Measurements from ENCODE around the gene CPNE5. TPM values are rescaled to one million over a fixed set of nuclear protein-coding genes. Genes with fewer than 3 reads are reported as not detected.

CPNE5 gene
- total RNA-seq, 2 experiments from 2014 or later, result 0.99 to 1.3 TPM

DNA sequence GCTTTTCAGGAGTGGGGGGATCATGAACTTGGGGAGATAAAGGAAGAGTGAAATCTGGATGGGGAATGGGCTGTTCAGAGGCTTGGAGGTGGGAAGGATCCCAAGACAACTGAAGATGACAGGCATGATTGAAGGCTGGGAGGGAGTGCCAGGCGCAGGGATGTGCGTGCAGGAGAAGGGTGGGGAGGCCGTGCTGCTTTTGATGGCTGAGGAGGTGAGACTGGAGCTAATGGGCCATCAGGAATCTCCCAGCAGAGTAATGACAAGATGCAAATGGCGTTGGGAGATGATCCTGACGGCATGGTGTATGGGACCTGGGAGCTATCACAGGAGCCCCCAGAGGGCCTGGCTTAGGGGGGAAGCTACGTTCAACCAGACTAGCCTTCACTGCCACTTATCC lies 1.6 kb downstream of the CPNE5 start:
- H3K27ac Mint-ChIP-seq, result no peak overlapping the region
- H3K9me3 Mint-ChIP-seq, result no peaks in the 10 kb centered on the region
- H3K4me1 Mint-ChIP-seq, result peaks cover 9% of the 10 kb centered on the region
- no peaks in the 10 kb centered on the region for H3K36me3 Mint-ChIP-seq
- peaks cover 48% of the 10 kb centered on the region for H3K27me3 Mint-ChIP-seq
- ATAC-seq (ENCODE audit: low read depth) (no peak), DNase-seq (no peak)
- H3K4me3 Mint-ChIP-seq, result no peak overlapping the region
- POLR2A ChIA-PET, result no interaction called here

DNA sequence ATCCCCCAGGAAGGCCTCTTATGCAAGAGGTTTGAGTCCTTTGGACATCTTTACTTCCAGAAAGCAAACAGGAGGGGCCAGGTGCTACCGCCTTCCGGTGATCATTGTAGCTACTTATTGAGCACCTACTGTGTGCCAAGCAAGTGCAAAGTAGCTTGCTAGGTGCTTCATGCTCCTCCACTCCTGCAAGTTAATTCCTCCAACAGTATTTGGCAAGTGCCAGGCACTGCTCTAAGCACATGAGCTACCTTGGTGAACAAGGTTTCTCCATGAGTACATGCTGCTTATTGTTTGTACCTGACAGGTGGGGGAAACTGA lies 2.3 kb downstream of the CPNE5 start:
- H3K27ac Mint-ChIP-seq, result no peak overlapping the region
- H3K4me1 Mint-ChIP-seq, result peaks cover 9% of the 10 kb centered on the region
- no peak overlapping the region for H3K4me3 Mint-ChIP-seq
- no peaks in the 10 kb centered on the region for H3K36me3 Mint-ChIP-seq
- no peaks in the 10 kb centered on the region for H3K9me3 Mint-ChIP-seq
- POLR2A ChIA-PET, result no interaction called here
- H3K27me3 Mint-ChIP-seq, result peaks cover 48% of the 10 kb centered on the region
- ATAC-seq (ENCODE audit: low read depth) (no peak), DNase-seq (no peak)

DNA sequence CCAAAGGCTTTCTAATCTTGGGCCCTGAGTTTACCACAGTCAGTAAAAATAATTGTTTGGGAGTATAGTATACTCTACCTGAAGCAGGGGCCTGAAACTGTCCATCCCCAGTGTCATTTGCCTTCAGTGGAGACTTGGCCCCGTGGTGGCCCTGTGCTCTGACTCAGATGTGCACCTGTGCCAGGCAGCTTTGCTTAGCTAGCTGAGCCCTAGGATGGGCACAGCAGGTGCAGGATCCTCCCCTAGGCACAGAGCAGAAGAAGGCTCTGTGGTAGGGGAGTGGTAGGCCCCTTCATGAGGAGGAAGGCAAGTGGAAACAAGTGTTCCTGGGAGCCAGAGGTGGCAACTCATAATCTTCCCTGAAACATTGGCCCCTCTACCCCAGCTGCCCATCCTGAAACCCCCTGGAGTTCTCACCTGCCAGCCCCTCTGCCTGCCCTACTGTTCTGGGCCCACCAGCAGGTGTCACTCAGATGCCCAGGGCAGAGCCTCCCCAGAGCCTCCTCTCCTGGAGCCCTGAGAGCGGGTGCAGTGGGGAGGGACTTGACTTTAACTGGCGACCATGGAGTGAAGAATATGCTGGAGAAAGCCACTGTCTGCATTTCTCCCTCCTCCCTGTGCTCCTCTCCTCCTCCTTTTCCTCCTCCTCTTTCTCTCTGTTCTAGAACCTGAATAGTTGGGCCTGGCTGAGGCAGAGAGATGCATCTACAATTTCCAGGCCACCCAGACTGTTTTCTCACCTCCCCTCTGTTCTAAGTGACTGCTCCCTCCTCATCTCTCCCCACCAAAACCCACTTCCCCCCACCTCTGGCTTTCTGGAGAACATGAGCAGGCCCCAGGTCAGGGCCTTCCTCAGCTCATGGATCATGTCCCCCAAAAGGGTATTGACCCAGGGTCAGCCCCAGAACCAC lies 2.9 kb downstream of the CPNE5 start:
- DNase-seq, result no peak
- peaks cover 48% of the 10 kb centered on the region for H3K27me3 Mint-ChIP-seq
- H3K4me1 Mint-ChIP-seq, result peaks cover 9% of the 10 kb centered on the region
- POLR2A ChIA-PET, result interaction anchor here (0.7 kb wide), 2 partner anchors 172 to 862 kb away, joined by 3 read pairs; no protein-coding TSS in a partner anchor
- no peak for ATAC-seq (ENCODE audit: low read depth)
- no peak overlapping the region for H3K4me3 Mint-ChIP-seq
- no peak overlapping the region for H3K27ac Mint-ChIP-seq
- H3K9me3 Mint-ChIP-seq, result no peaks in the 10 kb centered on the region
- H3K36me3 Mint-ChIP-seq, result no peaks in the 10 kb centered on the region

DNA sequence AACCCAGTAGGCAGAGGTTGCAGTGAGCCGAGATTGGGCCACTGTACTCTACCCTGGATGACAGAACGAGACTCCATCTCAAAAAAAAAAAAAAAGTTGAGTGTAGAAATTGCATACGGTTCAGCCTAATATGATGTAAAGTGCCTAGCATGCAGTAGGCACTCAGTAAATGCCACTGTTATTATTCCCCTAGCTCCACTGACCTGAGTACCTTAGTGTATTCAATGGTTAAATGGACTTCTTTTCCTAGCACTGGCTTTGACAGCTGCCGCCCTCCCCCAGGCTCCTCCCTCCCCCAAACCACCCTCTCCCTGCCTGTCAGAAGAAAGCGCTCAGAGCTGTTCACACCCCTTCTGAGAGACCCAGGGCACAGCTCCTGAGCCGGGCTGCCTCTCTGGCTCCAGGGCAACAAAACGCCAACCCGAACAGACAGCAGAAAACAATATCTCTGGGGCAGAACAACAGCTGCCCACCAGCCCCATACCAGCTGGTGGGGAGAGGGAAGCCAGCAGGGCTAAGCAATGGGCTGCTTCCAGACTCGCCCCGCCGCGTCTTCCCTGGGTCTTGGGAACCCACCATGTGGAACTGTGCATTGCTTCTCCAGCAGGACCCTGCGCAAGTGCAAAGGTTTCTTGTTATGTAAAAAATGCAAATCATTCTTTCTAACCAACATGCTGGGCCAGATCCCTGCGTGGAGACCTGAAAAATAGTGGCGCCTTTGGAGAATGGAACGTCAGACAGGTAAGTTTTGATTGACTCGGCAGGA lies 4.5 kb downstream of the CPNE5 start:
- no peaks in the 10 kb centered on the region for H3K36me3 Mint-ChIP-seq
- no peak overlapping the region for H3K4me3 Mint-ChIP-seq
- peaks cover 35% of the 10 kb centered on the region for H3K27me3 Mint-ChIP-seq
- DNase-seq (no peak), ATAC-seq (ENCODE audit: low read depth) (no peak)
- peaks cover 8% of the 10 kb centered on the region for H3K4me1 Mint-ChIP-seq
- no peaks in the 10 kb centered on the region for H3K9me3 Mint-ChIP-seq
- POLR2A ChIA-PET, result no interaction called here
- H3K27ac Mint-ChIP-seq, result no peak overlapping the region

DNA sequence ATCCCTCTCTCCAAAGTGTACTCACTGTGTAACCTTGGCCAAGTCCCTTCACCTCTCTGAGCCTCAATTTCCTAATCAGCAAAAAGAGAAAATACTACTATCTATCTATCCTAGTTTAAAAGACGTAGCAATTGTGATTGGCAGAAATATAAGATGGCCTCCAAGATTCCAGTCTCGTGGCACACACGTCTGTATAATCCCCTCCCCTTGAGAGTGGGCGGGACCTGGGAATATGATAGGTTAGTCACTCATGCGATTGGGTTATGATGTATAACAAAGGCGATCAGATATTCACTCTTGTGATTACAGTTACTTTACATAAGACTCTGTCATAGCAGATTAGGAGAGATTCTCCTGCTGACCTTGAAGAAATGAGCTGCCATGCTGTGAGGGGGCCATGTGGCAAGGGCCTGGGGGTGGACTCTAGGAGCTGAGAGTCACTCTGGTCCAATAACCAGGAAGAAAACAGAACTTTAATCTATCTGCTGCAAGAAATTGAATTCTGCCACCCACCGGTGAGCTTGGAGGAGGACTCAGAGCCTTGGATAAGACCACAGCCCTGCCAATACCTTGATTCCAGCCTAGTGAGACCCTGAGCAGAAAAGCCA lies 6.0 kb downstream of the CPNE5 start:
- no peak overlapping the region for H3K4me3 Mint-ChIP-seq
- no peak overlapping the region for H3K27ac Mint-ChIP-seq
- no peaks in the 10 kb centered on the region for H3K36me3 Mint-ChIP-seq
- no peaks in the 10 kb centered on the region for H3K9me3 Mint-ChIP-seq
- POLR2A ChIA-PET, result no interaction called here
- H3K4me1 Mint-ChIP-seq, result peaks cover 6% of the 10 kb centered on the region
- peaks cover 30% of the 10 kb centered on the region for H3K27me3 Mint-ChIP-seq
- DNase-seq (no peak), ATAC-seq (ENCODE audit: low read depth) (no peak)

DNA sequence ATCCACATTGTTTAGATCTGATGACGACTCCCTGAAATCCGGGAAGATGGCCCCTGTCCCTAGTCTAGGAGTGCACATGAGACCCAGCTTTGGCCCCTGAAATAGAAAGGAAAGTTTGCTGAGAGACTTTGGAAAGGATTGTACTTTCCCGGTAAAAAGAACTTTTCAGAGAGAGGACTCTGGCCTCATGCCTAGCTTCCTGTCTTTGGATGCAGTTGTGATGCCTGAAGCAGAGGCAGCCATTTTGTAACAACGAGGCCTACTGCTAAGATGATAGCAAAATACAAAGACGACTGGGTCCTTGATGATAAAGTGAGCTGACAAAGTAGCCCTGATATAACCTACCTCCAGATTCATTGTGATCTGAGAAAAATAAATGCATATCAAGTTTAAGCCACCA lies 6.9 kb downstream of the CPNE5 start:
- DNase-seq, result no peak
- H3K4me1 Mint-ChIP-seq, result peaks cover 8% of the 10 kb centered on the region
- peaks cover 21% of the 10 kb centered on the region for H3K27me3 Mint-ChIP-seq
- no peaks in the 10 kb centered on the region for H3K9me3 Mint-ChIP-seq
- POLR2A ChIA-PET, result no interaction called here
- H3K4me3 Mint-ChIP-seq, result no peak overlapping the region
- ATAC-seq (ENCODE audit: low read depth), result no peak
- H3K36me3 Mint-ChIP-seq, result no peaks in the 10 kb centered on the region
- H3K27ac Mint-ChIP-seq, result no peak overlapping the region

DNA sequence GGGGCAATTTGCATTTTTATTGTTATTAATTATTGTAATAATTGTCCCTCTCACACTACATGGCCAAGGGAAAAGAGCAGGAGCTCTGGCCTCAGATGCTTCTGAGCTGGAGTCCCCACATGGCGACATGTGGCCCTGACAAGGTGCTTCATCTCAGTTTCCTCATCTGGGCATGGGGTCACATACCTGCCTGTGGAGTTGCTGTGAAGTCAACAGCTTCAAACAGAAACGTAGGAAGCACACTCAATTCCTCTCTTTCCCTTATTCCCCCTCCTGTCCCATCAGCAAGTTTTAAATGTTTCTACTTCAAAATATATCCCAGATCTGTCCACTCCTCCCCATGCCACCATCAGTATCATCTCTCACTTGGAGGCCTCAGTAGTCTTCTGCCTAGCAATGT lies 8.7 kb downstream of the CPNE5 start:
- Mint-ChIP-seq H3K36me3 (no peaks in the 10 kb centered on the region), H3K4me1 (peaks cover 4% of the 10 kb centered on the region), H3K9me3 (no peaks in the 10 kb centered on the region), H3K4me3 (no peak overlapping the region), H3K27ac (no peak overlapping the region), H3K27me3 (peaks cover 11% of the 10 kb centered on the region)
- DNase-seq, result no peak
- POLR2A ChIA-PET, result no interaction called here
- no peak for ATAC-seq (ENCODE audit: low read depth)

DNA sequence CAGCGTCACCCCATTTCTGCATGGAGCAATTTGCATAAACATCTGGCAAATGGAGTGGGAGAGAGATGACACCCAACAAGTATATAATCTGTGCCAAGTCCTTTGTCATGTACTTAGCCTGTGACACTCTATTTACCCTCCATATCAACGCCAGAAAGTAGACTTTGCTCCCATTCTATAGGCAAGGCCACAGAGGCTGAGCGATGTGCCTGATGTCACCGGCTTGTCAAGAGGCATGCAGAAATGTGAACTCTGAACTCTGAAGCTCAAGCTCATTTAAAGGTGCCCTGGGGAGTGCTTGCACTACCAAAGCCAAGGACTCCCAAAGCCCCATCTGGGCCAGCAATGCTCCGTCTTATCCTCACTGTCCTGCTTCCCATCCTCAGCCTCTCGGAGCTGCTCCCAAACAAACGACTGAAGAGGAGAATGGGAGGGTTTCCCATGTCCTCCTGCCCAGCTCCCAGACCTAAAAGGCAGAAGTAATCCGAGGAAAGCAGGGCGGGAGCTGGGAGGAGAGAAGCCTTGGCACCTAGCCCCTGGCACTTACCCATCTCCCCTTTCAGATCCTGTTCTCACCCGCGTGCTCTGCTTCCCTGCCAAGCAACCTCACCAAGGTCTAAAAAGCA lies 9.2 kb downstream of the CPNE5 start:
- no peaks in the 10 kb centered on the region for H3K9me3 Mint-ChIP-seq
- POLR2A ChIA-PET, result no interaction called here
- peaks cover 9% of the 10 kb centered on the region for H3K27me3 Mint-ChIP-seq

DNA sequence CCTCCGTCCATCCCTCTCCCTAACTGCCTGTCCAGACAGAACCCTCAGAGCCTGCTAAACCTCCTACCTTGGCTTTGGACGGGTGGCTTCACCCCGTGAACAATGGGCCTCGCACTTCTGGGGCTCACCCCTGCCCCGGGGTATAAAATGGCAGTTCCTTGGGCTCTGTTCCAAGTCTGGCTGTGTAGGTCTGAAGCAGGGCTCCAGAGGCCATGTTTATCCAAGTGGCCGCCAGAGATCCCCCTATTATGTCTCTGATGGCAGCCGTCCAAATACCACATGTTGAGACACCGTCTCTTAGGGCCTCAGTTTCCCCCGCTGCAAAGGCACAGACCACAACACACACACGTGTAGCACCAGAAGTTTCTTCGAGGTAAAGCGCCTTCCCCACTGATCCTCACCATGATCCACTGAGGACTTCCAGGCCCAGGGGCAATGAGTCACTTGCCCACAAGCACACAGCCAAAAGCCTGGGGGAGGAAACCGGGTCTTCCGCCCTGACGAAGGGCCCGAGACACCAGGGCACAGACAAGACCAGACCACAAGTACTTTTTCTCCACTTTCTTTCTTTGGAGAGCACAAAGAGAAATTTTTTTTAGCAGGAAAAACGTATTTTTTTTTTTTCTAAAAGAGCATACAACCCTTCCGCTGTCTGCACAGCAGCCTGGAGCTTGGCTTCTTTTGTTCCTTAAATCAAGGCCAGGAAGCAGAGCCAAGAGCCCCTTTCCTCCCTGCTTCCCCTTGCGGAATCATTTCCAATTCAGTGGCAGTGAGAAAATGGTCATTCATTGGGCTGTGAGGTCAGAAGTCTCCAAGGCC lies 11.8 kb downstream of the CPNE5 start:
- DNase-seq, result no peak
- peak; percentile 85 for ATAC-seq (ENCODE audit: low read depth)
- H3K27ac Mint-ChIP-seq, result peak overlapping the region; percentile 27
- POLR2A ChIA-PET, result interaction anchor here (1.2 kb wide), 1 partner anchor 20 kb away, joined by 3 read pairs; no protein-coding TSS in a partner anchor
- no peaks in the 10 kb centered on the region for H3K36me3 Mint-ChIP-seq
- peaks cover 4% of the 10 kb centered on the region for H3K4me1 Mint-ChIP-seq
- no peaks in the 10 kb centered on the region for H3K9me3 Mint-ChIP-seq
- peaks cover 7% of the 10 kb centered on the region for H3K27me3 Mint-ChIP-seq
- H3K4me3 Mint-ChIP-seq, result peak overlapping the region; percentile 44

More for the DNA sequence above, 9.2 kb downstream of the CPNE5 start:
- H3K4me1 Mint-ChIP-seq, result peaks cover 4% of the 10 kb centered on the region
- no peaks in the 10 kb centered on the region for H3K36me3 Mint-ChIP-seq
- H3K27ac Mint-ChIP-seq, result no peak overlapping the region
- no peak overlapping the region for H3K4me3 Mint-ChIP-seq
- ATAC-seq (ENCODE audit: low read depth), result no peak
- no peak for DNase-seq

DNA sequence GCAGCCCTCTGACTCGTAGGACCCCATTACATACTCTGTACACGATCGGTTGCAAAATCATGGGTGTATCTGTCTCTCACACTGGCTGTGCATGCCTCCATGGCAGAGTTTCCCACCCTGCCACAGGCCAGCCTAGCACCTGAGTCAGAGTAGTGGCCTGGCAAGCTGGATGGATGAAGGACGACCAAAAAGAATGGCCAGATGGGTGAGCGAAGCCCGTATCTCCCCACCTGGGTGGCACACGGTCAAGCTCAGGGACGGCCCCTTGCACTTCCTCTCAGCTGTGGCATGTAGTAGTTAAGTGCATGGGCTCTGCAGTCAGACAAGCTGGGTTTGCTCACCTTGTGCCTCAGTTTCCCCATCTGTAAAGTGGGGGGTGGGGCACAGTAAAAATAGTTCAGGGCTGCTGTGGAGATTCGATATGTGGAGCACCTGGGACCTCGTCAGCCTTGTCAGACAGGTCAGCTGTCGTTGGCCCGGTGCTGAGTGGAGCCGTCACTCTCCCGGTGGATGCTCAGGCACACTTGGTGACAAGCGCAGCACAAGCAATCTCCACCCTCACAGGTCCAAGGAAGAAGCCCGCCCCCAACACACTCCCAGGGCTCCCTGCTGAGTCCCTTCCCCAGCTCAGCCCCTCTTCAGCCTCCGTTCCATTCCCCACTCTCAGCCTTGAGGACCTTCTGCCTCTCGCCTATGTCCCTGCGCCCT lies 12.6 kb downstream of the CPNE5 start:
- H3K27ac Mint-ChIP-seq, result peak overlapping the region; percentile 27
- H3K4me3 Mint-ChIP-seq, result no peak overlapping the region
- ATAC-seq (ENCODE audit: low read depth), result no peak
- no peaks in the 10 kb centered on the region for H3K36me3 Mint-ChIP-seq
- DNase-seq, result no peak
- H3K4me1 Mint-ChIP-seq, result peaks cover 11% of the 10 kb centered on the region
- H3K27me3 Mint-ChIP-seq, result peaks cover 7% of the 10 kb centered on the region
- POLR2A ChIA-PET, result no interaction called here
- H3K9me3 Mint-ChIP-seq, result no peaks in the 10 kb centered on the region

DNA sequence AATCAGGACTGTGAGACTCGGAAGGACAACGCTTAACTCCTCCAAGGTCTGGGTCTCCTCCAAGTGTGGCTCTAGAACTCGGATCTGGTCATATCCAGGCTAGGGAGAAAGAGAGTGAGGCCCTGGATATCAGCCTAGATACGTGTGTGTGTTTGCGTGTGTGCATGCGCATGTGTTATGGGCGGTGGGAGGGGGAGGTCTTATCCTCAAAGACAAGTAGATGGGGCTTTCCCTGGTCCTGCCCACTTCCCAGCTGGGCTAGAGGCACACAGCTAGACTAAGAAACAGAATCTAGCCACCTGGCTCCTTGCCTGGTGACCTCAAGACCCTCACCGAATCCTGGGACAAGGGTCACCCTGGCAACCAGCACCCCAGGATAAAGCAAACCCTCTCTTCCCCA lies 13.2 kb downstream of the CPNE5 start:
- Mint-ChIP-seq H3K4me3 (no peak overlapping the region), H3K27me3 (peaks cover 7% of the 10 kb centered on the region), H3K4me1 (peaks cover 18% of the 10 kb centered on the region), H3K9me3 (no peaks in the 10 kb centered on the region), H3K36me3 (no peaks in the 10 kb centered on the region), H3K27ac (no peak overlapping the region)
- POLR2A ChIA-PET, result no interaction called here
- no peak for DNase-seq
- no peak for ATAC-seq (ENCODE audit: low read depth)

DNA sequence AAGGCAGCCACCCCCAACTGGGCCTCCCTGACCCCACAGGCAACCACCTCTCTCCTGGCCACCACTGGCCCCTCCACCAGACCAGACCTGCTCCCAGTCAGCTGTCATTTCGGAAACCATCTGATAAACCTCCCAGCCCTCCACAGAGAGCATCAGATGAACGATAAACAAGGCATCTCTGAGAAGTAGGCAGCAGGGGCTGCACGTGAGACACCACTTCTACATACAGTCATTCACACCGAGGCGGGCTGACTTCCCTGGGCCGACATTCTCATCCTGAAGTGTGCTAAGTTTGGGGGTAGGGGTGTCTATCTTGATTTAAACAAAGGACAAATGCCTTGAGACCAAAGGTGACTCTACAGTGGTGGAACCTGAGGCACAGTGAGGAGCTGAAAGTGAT lies 13.8 kb downstream of the CPNE5 start:
- Mint-ChIP-seq H3K36me3 (no peaks in the 10 kb centered on the region), H3K27ac (peak overlapping the region; percentile 7), H3K27me3 (peaks cover 7% of the 10 kb centered on the region), H3K4me3 (no peak overlapping the region), H3K9me3 (no peaks in the 10 kb centered on the region), H3K4me1 (peaks cover 21% of the 10 kb centered on the region)
- DNase-seq (no peak), ATAC-seq (ENCODE audit: low read depth) (no peak)
- POLR2A ChIA-PET, result no interaction called here
